Gastroesophageal sphincter (tissue), 4 donors: ENCODE data around the gene ZC3H8. TPM values are rescaled to one million over a fixed set of nuclear protein-coding genes. Genes with fewer than 3 reads are reported as not detected.

ENCODE experiments used
- ATAC-seq: fragments of 150-250 bp; one replicate; pipeline ENCODE4 v1.9.1; 2016; ENCODE audit warnings: mild to moderate bottlenecking, moderate library complexity
- H3K27ac ChIP-seq, 4 donors: fragments of 200-600 bp; sonication (generic) in 3 of 4; 1 replicate in 3 of 4; 2 replicates in 1 of 4; pipeline ENCODE4 v1.5.1; 2016 to 2019
- H3K27me3 ChIP-seq: fragments of 200-600 bp; sonication (generic); one replicate; pipeline ENCODE4 v1.5.1; 2019
- H3K36me3 ChIP-seq, 2 donors: fragments of 200-600 bp; sonication (generic); one replicate each; pipeline ENCODE4 v1.5.1; 2019; ENCODE audit warnings: control low read depth in 1 of 2
- H3K4me1 ChIP-seq, 3 donors: fragments of 200-600 bp; sonication (generic); 1 replicate in 2 of 3; 2 replicates in 1 of 3; pipeline ENCODE4 v1.5.1; 2016 to 2019; ENCODE audit warnings: control low read depth in 2 of 3
- H3K4me3 ChIP-seq, 2 donors: fragments of 200-600 bp; sonication (generic); one replicate each; pipeline ENCODE4 v1.5.1; 2019; ENCODE audit warnings: mild to moderate bottlenecking in 1 of 2, moderate library complexity in 1 of 2
- H3K9me3 ChIP-seq, 3 donors: fragments of 200-600 bp; sonication (generic); one replicate each; pipeline ENCODE4 v1.5.1; 2017 to 2019; ENCODE audit warnings: control low read depth in 2 of 3
- CTCF ChIP-seq, 4 experiments: fragments of 200-600 bp in 2 of 4; fragments of 450-650 bp in 2 of 4; sonication (generic) in 1 of 4; IDR thresholded peaks; one replicate each; pipeline ENCODE4 v1.5.1; 2017 to 2019; ENCODE audit warnings: antibody characterized with exemption in 4 of 4, mild to moderate bottlenecking in 2 of 4, moderate library complexity in 2 of 4
- EP300 ChIP-seq: sonication (generic); formaldehyde crosslinking; IDR thresholded peaks from one replicate; pipeline ENCODE4 v1.6.1; 2017; ENCODE audit warnings: antibody characterized with exemption, mild to moderate bottlenecking
- POLR2A ChIP-seq, 2 donors: fragments of 450-650 bp; IDR thresholded peaks; one replicate each; pipeline ENCODE4 v1.6.1; 2017; ENCODE audit warnings: antibody characterized with exemption in 2 of 2, mild to moderate bottlenecking in 2 of 2, moderate library complexity in 1 of 2
- POLR2AphosphoS5 ChIP-seq: sonication (generic); formaldehyde crosslinking; IDR thresholded peaks from one replicate; pipeline ENCODE4 v1.6.1; 2017; ENCODE audit warnings: antibody characterized with exemption
- WGBS, 2 donors: methylation state at CpG; one replicate each; pipeline ENCODE4 v1.1.5; 2018; ENCODE audit warnings: low coverage in 1 of 2; 5-methylcytosine and 5-hydroxymethylcytosine counted together
- total RNA-seq, 4 donors: library from RNA; depleted of rRNA; stranded (reverse); fragments of >200 nt; gene quantifications; one replicate each; pipeline ENCODE4 v1.1.0, GENCODE V29; 2016

Gene ZC3H8
- total RNA-seq, 4 donors from 2014 or later: 3.4 to 14.3 (median 8.5) TPM

GRCh38 chr2:112175333-112175732 lies 79.5 kb downstream of the ZC3H8 start:
- no peaks in the 10 kb centered on the region for H3K36me3 ChIP-seq
- TF ChIP-seq EP300 (no peak), POLR2A (IDR thresholded peaks at IDR 0.05) (no peak), POLR2AphosphoS5 (no peak), CTCF (IDR thresholded peaks at IDR 0.05) (no peak)
- no peaks in the 10 kb centered on the region for H3K4me1 ChIP-seq
- peaks cover 0 to 9% (median 0%) of the 10 kb centered on the region in 3 donors for H3K9me3 ChIP-seq
- peaks cover 18% of the 10 kb centered on the region for H3K27me3 ChIP-seq
- ATAC-seq: no peak
- no peak overlapping the region for H3K27ac ChIP-seq
- 100% methylated on average over 1 to 2 of the region's 3 CpGs for WGBS, 2 donors
- H3K4me3 ChIP-seq: no peak overlapping the region

GRCh38 chr2:112174383-112174782 lies 80.5 kb downstream of the ZC3H8 start:
- ATAC-seq: no peak
- WGBS, 2 donors: 84% methylated on average over 4 of the region's 4 CpGs; no CpG with 5 or more reads in 1 of the 2 donors
- no peaks in the 10 kb centered on the region for H3K4me1 ChIP-seq
- no peak overlapping the region for H3K4me3 ChIP-seq
- no peaks in the 10 kb centered on the region for H3K36me3 ChIP-seq
- H3K27me3 ChIP-seq: peaks cover 8% of the 10 kb centered on the region
- TF ChIP-seq EP300 (no peak), POLR2A (IDR thresholded peaks at IDR 0.05) (no peak), CTCF (IDR thresholded peaks at IDR 0.05) (no peak), POLR2AphosphoS5 (no peak)
- H3K27ac ChIP-seq: no peak overlapping the region
- peaks cover 0 to 4% (median 0%) of the 10 kb centered on the region in 3 donors for H3K9me3 ChIP-seq

DNA sequence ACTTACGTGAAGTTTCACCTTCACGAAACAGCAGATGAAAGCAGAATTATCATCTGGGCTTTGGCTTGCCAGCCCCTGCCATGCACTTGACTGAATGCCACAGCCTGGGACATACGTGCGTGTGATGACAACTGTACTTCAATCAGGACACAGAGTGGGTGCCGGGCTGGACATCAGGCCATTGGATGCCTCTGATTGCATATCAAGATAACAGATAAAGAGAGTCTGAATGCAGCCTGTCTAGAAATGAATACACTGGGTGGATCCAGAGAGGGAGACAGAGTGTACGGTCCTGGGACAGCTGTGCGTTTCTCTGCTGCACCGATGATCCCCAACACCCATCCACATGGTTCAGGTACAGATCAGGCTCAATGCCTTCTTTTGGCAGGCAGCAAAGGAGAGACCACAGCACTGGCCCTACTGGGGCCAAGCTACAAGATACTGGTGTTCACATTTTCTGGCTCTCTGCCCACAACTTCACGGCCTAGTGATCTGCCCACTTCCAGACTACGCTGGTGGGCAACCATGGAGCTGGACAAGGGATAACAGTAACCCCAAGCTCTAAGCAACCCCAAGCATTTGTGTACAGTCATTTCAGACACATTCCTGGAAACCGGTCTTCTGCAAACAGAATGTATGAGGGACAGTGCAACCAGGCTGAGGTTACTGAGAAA lies 81.1 kb downstream of the ZC3H8 start:
- Histone ChIP-seq H3K27me3 (peaks cover 8% of the 10 kb centered on the region), H3K27ac (no peak overlapping the region), H3K4me3 (no peak overlapping the region), H3K36me3 (no peaks in the 10 kb centered on the region), H3K9me3 (no peaks in the 10 kb centered on the region), H3K4me1 (no peaks in the 10 kb centered on the region)
- 95% methylated on average over 9 to 11 of the region's 11 CpGs for WGBS, 2 donors
- no peak for TF ChIP-seq EP300
- TF ChIP-seq POLR2A (IDR thresholded peaks at IDR 0.05): no peak
- TF ChIP-seq POLR2AphosphoS5: no peak
- TF ChIP-seq CTCF (IDR thresholded peaks at IDR 0.05): no peak
- ATAC-seq: no peak

DNA sequence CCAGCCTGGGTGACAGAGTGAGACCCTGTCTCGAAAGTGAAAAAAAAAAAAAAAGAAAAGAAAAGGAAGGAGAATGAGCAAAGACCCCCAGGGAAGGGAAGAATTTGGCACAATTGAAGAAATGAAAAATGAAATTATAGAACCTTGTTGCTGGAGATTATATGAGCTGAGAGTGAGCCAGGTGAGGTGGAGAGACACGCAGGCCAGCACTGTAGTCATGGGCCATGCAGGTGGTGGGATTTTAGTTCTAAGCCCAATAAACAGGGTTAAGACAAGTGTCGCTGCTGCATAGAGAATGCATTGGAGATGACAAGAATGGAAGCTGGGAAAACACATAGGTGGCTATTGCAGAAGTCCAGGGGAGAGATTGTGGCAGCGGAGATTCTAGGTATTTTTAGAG lies 84.3 kb downstream of the ZC3H8 start:
- Histone ChIP-seq H3K4me3 (no peak overlapping the region), H3K27ac (no peak overlapping the region), H3K27me3 (no peaks in the 10 kb centered on the region), H3K9me3 (no peaks in the 10 kb centered on the region), H3K4me1 (no peaks in the 10 kb centered on the region), H3K36me3 (no peaks in the 10 kb centered on the region)
- no peak for ATAC-seq
- no peak for TF ChIP-seq CTCF (IDR thresholded peaks at IDR 0.05)
- TF ChIP-seq POLR2AphosphoS5: no peak
- TF ChIP-seq EP300: no peak
- WGBS, 2 donors: 89 to 97% methylated on average over 3 to 4 of the region's 4 CpGs

DNA sequence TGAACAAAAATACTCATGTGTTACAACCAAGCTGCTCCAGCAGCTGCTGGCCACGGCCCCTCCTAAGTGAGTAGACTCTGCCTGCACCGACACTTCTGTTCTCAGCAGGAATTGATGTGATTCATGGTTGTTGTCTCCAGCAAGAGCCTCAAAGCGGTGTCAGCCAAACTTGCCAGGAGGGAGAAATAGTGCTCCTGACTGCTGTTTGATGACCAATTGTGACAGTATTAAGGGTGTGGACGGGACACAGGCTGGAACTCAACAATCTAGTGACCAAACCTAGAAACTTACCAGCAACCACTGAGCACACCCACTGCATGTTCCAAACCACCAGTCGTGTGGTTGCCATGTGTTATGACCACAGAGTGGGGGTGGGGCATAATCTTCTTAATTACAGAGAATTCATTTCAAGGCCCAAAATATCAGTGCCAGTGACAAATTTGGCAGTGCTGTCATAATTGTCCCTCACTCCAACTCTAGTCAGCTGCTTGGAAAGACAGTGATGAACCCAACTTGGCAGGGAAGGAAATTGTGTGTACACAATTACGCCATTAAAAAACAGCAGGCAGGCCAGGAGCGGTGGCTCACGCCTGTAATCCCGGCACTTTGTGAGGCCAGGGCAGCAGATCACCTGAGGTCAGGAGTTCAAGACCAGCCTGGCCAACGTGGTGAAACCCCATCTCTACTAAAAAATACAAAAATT lies 86.3 kb downstream of the ZC3H8 start:
- TF ChIP-seq POLR2AphosphoS5: no peak
- TF ChIP-seq EP300: no peak
- TF ChIP-seq CTCF (IDR thresholded peaks at IDR 0.05): no peak
- no peak for TF ChIP-seq POLR2A (IDR thresholded peaks at IDR 0.05)
- WGBS, 2 donors: 86 to 97% methylated on average over 5 to 9 of the region's 10 CpGs
- no peaks in the 10 kb centered on the region for H3K4me1 ChIP-seq
- H3K9me3 ChIP-seq: no peaks in the 10 kb centered on the region
- H3K27ac ChIP-seq: no peak overlapping the region
- no peaks in the 10 kb centered on the region for H3K36me3 ChIP-seq
- no peaks in the 10 kb centered on the region for H3K27me3 ChIP-seq
- no peak overlapping the region for H3K4me3 ChIP-seq
- ATAC-seq: no peak
